ENCODE results near the gene CHTOP. TPM values are rescaled to one million over a fixed set of nuclear protein-coding genes. Genes with fewer than 3 reads are reported as not detected.

Gene CHTOP
- total RNA-seq, 2 experiments from 2014 or later, result 70.9 to 107 TPM

DNA sequence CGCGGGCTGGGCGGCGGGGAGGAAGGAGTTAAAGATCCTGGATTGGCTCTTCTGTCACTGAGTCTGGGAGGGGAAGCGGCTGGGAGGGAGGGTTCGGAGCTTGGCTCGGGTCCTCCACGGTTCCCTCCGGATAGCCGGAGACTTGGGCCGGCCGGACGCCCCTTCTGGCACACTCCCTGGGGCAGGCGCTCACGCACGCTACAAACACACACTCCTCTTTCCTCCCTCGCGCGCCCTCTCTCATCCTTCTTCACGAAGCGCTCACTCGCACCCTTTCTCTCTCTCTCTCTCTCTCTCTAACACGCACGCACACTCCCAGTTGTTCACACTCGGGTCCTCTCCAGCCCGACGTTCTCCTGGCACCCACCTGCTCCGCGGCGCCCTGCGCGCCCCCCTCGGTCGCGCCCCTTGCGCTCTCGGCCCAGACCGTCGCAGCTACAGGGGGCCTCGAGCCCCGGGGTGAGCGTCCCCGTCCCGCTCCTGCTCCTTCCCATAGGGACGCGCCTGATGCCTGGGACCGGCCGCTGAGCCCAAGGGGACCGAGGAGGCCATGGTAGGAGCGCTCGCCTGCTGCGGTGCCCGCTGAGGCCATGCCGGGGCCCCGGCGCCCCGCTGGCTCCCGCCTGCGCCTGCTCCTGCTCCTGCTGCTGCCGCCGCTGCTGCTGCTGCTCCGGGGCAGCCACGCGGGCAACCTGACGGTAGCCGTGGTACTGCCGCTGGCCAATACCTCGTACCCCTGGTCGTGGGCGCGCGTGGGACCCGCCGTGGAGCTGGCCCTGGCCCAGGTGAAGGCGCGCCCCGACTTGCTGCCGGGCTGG, 44.9 kb downstream of the CHTOP start, which contains the start of gene NPR1:
Gene NPR1, plus strand, starts transcription at position 170 of the 818 bp plus-strand sequence. Its CDS starts 421 bp downstream, at position 591.
- ChIA-PET POLR2A (no interaction called here), CTCF (ENCODE audit: unreplicated experiment) (interaction anchor here (0.6 to 0.7 kb wide), 2 partner anchors 63 to 299 kb away, joined by 3 to 5 read pairs; no protein-coding TSS in a partner anchor)
- Histone ChIP-seq H3K9me3 (ENCODE audit: low read length) (no peaks in the 10 kb centered on the region), H3K36me3 (ENCODE audit: insufficient read depth, low read length) (no peaks in the 10 kb centered on the region), H3K79me2 (ENCODE audit: insufficient read depth, low read depth, low read length) (no peaks in the 10 kb centered on the region), H3K4me2 (ENCODE audit: low read length) (peak within 1 kb of the TSS; percentile 38), H3K9me2 (ENCODE audit: insufficient read depth, low read length) (no peaks in the 10 kb centered on the region), H3K27ac (ENCODE audit: low read depth, low read length, poor library complexity, severe bottlenecking) (no peak within 1 kb of the TSS), H3K4me3 (ENCODE audit: low read depth, low read length, poor library complexity, severe bottlenecking) (no peak within 1 kb of the TSS), H2AFZ (ENCODE audit: low read length) (peak within 1 kb of the TSS; percentile 29; the same call in 1 of the 2 replicates), H4K20me1 (ENCODE audit: insufficient read depth, low read length) (no peaks in the 10 kb centered on the region), H3K4me1 (ENCODE audit: insufficient read depth, low read length, poor library complexity, severe bottlenecking) (no peaks in the 10 kb centered on the region)
- BruUV-seq (replicated peaks), result no TSS peak
- DNase-seq (ENCODE audit: low spot score), result no peak
- TF ChIP-seq EZH2phosphoT487 (IDR thresholded peaks at IDR 0.05; ENCODE audit: borderline replicate concordance, low read depth, low read length), result no peak
- TF ChIP-seq, protein P1, sequence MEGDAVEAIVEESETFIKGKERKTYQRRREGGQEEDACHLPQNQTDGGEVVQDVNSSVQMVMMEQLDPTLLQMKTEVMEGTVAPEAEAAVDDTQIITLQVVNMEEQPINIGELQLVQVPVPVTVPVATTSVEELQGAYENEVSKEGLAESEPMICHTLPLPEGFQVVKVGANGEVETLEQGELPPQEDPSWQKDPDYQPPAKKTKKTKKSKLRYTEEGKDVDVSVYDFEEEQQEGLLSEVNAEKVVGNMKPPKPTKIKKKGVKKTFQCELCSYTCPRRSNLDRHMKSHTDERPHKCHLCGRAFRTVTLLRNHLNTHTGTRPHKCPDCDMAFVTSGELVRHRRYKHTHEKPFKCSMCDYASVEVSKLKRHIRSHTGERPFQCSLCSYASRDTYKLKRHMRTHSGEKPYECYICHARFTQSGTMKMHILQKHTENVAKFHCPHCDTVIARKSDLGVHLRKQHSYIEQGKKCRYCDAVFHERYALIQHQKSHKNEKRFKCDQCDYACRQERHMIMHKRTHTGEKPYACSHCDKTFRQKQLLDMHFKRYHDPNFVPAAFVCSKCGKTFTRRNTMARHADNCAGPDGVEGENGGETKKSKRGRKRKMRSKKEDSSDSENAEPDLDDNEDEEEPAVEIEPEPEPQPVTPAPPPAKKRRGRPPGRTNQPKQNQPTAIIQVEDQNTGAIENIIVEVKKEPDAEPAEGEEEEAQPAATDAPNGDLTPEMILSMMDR (conservative IDR thresholded peaks at IDR 0.05; ENCODE audit: low read length), result no peak
- intact Hi-C loops (cut with micrococcal nuclease; ENCODE audit: unreplicated experiment), result loop anchor here (10.0 kb wide), 1 partner anchor 164 kb away; no protein-coding TSS in a partner anchor

DNA sequence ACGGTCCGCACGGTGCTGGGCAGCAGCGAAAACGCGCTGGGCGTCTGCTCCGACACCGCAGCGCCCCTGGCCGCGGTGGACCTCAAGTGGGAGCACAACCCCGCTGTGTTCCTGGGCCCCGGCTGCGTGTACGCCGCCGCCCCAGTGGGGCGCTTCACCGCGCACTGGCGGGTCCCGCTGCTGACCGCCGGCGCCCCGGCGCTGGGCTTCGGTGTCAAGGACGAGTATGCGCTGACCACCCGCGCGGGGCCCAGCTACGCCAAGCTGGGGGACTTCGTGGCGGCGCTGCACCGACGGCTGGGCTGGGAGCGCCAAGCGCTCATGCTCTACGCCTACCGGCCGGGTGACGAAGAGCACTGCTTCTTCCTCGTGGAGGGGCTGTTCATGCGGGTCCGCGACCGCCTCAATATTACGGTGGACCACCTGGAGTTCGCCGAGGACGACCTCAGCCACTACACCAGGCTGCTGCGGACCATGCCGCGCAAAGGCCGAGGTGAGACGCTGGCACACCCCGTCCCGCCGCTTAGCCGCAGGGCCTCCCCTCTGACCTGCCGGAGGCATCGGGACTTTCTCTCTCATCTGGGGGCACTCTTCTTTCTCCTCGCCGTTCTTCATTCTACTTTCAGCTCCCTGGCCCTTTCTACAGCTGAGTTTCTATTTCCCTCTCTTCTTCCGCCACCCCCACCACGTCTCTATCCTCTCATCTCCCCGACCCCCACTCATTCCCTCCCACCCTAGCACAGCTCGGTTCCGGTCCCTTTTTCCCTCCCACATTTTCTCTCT, 45.7 kb downstream of the CHTOP start:
- BruUV-seq (replicated peaks), result no TSS peak
- Histone ChIP-seq H3K79me2 (ENCODE audit: insufficient read depth, low read depth, low read length) (no peaks in the 10 kb centered on the region), H3K4me1 (ENCODE audit: insufficient read depth, low read length, poor library complexity, severe bottlenecking) (no peaks in the 10 kb centered on the region), H3K4me3 (ENCODE audit: low read depth, low read length, poor library complexity, severe bottlenecking) (no peak overlapping the region), H3K9me3 (ENCODE audit: low read length) (no peaks in the 10 kb centered on the region), H3K27ac (ENCODE audit: low read depth, low read length, poor library complexity, severe bottlenecking) (no peak overlapping the region), H3K36me3 (ENCODE audit: insufficient read depth, low read length) (no peaks in the 10 kb centered on the region), H3K9me2 (ENCODE audit: insufficient read depth, low read length) (no peaks in the 10 kb centered on the region), H3K4me2 (ENCODE audit: low read length) (no peak overlapping the region; the same call in 1 of the 2 replicates), H2AFZ (ENCODE audit: low read length) (no peak overlapping the region), H4K20me1 (ENCODE audit: insufficient read depth, low read length) (no peaks in the 10 kb centered on the region)
- CTCF ChIA-PET (ENCODE audit: unreplicated experiment), result no interaction called here
- intact Hi-C loops (cut with micrococcal nuclease; ENCODE audit: unreplicated experiment), result loop anchor here (10.0 kb wide), 1 partner anchor 165 kb away; no protein-coding TSS in a partner anchor
- TF ChIP-seq, protein P1 (conservative IDR thresholded peaks at IDR 0.05; ENCODE audit: low read length), result no peak
- no peak for TF ChIP-seq EZH2phosphoT487 (IDR thresholded peaks at IDR 0.05; ENCODE audit: borderline replicate concordance, low read depth, low read length)
- POLR2A ChIA-PET, result interaction anchor here (0.6 kb wide), 1 partner anchor 212 kb away, joined by 6 read pairs; no protein-coding TSS in a partner anchor
- no peak for DNase-seq (ENCODE audit: low spot score)

Measured in OCI-LY7 (cell line).